H1 (cell line): ENCODE measurements around the gene VSTM4. TPM values are rescaled to one million over a fixed set of nuclear protein-coding genes. Genes with fewer than 3 reads are reported as not detected.

Experiments used
- CTCF ChIA-PET: fragments of 300-600 bp; sonication (Branson Sonifier 250); formaldehyde crosslinking; loops from one replicate; lab custom pipeline; 2021; ENCODE audit not compliant: partially characterized antibody; lab: Charles Lee
- POLR2A ChIA-PET: fragments of 300-600 bp; sonication (Branson Sonifier 250); formaldehyde crosslinking; loops from one replicate; lab custom pipeline; 2021; ENCODE audit warnings: inconsistent platforms; ENCODE audit not compliant: partially characterized antibody; lab: Charles Lee
- DNase-seq, 2 experiments: peaks; one replicate each; pipeline versions ENCODE4 v3.0.0 to v3.0.0-alpha.2; 2010 to 2022; ENCODE audit warnings: low spot score in 2 of 2, low read depth in 1 of 2, mixed read lengths in 1 of 2
- FAIRE-seq: peaks from 2 replicates; lab custom pipeline; 2011; peaks lifted over from hg19 to GRCh38; lab: Jason Lieb, UNC
- H2AFZ ChIP-seq: 2 replicates; pipeline ENCODE4 v1.8.1; 2012; ENCODE audit warnings: low read length, inconsistent platforms
- H2AK5ac ChIP-seq: 2 replicates; pipeline ENCODE4 v1.6.1; 2013; ENCODE audit warnings: low read depth, low read length
- H2BK120ac ChIP-seq: replicated peaks from 2 replicates; pipeline ENCODE3; 2013; ENCODE audit warnings: low read depth, low read length, inconsistent platforms
- H2BK12ac ChIP-seq: 2 replicates; pipeline ENCODE4 v1.6.1; 2013; ENCODE audit warnings: low read depth, low read length
- H2BK15ac ChIP-seq: 2 replicates; pipeline ENCODE4 v1.6.1; 2013; ENCODE audit warnings: low read length
- H2BK20ac ChIP-seq: 2 replicates; pipeline ENCODE4 v1.6.1; 2013; ENCODE audit warnings: low read length
- H2BK5ac ChIP-seq: 2 replicates; pipeline ENCODE4 v1.6.1; 2013; ENCODE audit warnings: low read depth, low read length
- H3K14ac ChIP-seq: 2 replicates; pipeline ENCODE4 v1.6.1; 2013; ENCODE audit warnings: inconsistent platforms; ENCODE audit not compliant: insufficient read length
- H3K18ac ChIP-seq: 2 replicates; pipeline ENCODE4 v1.6.1; 2013; ENCODE audit warnings: low read length; ENCODE audit errors: extremely low read depth
- H3K23ac ChIP-seq: 2 replicates; pipeline ENCODE4 v1.6.1; 2013; ENCODE audit warnings: inconsistent platforms; ENCODE audit not compliant: insufficient read length
- H3K23me2 ChIP-seq: 2 replicates; pipeline ENCODE4 v1.6.1; 2013; ENCODE audit warnings: low read depth, low read length
- H3K27ac ChIP-seq: 2 replicates; pipeline ENCODE4 v1.6.1; 2011; ENCODE audit warnings: low read depth, low read length, inconsistent platforms
- H3K27me3 ChIP-seq, 4 experiments: replicated peaks in 1 of 4; 1 replicate in 1 of 4; 2 replicates in 3 of 4; pipeline versions ENCODE4 v1.6.1 to v1.8.1; 2011 to 2013; ENCODE audit warnings: low read length in 3 of 4, mild to moderate bottlenecking in 3 of 4, inconsistent platforms in 2 of 4, mixed read lengths in 2 of 4, moderate library complexity in 1 of 4; ENCODE audit not compliant: control insufficient read depth in 3 of 4, insufficient read depth in 3 of 4; ENCODE audit errors: extremely low read depth in 1 of 4
- H3K36me3 ChIP-seq, 4 experiments: 2 replicates each; pipeline versions ENCODE4 v1.6.1 to v1.8.1; 2011 to 2013; ENCODE audit warnings: mild to moderate bottlenecking in 4 of 4, low read length in 3 of 4, moderate library complexity in 2 of 4, control low read depth in 1 of 4, inconsistent platforms in 1 of 4; ENCODE audit not compliant: insufficient read depth in 4 of 4, control insufficient read depth in 2 of 4
- H3K4ac ChIP-seq: replicated peaks from 2 replicates; pipeline ENCODE3; 2013; ENCODE audit warnings: low read length, low read depth, mixed read lengths, inconsistent platforms; ENCODE audit not compliant: insufficient read length
- H3K4me1 ChIP-seq, 4 experiments: replicated peaks in 1 of 4; 1 replicate in 1 of 4; 2 replicates in 3 of 4; pipeline versions ENCODE4 v1.6.1 to v1.8.1; 2011 to 2013; ENCODE audit warnings: low read length in 3 of 4, inconsistent platforms in 2 of 4, mixed read lengths in 1 of 4; ENCODE audit not compliant: insufficient read depth in 4 of 4, control insufficient read depth in 3 of 4
- H3K4me2 ChIP-seq, 2 experiments: 2 replicates each; pipeline versions ENCODE4 v1.6.1 to v1.8.1; 2011 to 2013; ENCODE audit warnings: low read depth in 2 of 2, low read length in 2 of 2, control low read depth in 1 of 2, inconsistent platforms in 1 of 2, mild to moderate bottlenecking in 1 of 2; ENCODE audit not compliant: insufficient read depth in 1 of 2
- H3K4me3 ChIP-seq, 4 experiments: fragments of 200-600, 300-600 bp in 1 of 4; sonication (generic), shearing (Covaris generic), sonication (Bioruptor Twin) in 1 of 4; 2 replicates each; pipeline versions ENCODE4 v1.5.1 to v1.8.1; 2011 to 2016; ENCODE audit warnings: low read length in 4 of 4, low read depth in 3 of 4, control low read depth in 2 of 4, inconsistent platforms in 2 of 4, mild to moderate bottlenecking in 2 of 4, mixed read lengths in 1 of 4, moderate library complexity in 1 of 4; ENCODE audit not compliant: insufficient read depth in 2 of 4; ENCODE audit errors: extremely low read depth in 1 of 4
- H3K56ac ChIP-seq: replicated peaks from 2 replicates; pipeline ENCODE3; 2013; ENCODE audit warnings: low read depth, mild to moderate bottlenecking, mixed read lengths, low read length, inconsistent platforms; ENCODE audit not compliant: insufficient read length
- H3K79me1 ChIP-seq: 2 replicates; pipeline ENCODE4 v1.6.1; 2013; ENCODE audit warnings: low read depth, low read length, control low read depth
- H3K79me2 ChIP-seq, 2 experiments: 2 replicates each; pipeline versions ENCODE4 v1.6.1 to v1.8.1; 2012 to 2013; ENCODE audit warnings: low read length in 2 of 2, mild to moderate bottlenecking in 2 of 2, inconsistent platforms in 1 of 2; ENCODE audit not compliant: insufficient read depth in 2 of 2, control insufficient read depth in 1 of 2
- H3K9ac ChIP-seq, 4 experiments: replicated peaks in 1 of 4; 1 replicate in 1 of 4; 2 replicates in 3 of 4; pipeline versions ENCODE4 v1.6.1 to v1.8.1; 2011 to 2013; ENCODE audit warnings: low read depth in 3 of 4, low read length in 3 of 4, control low read depth in 2 of 4, mild to moderate bottlenecking in 2 of 4, moderate library complexity in 2 of 4, inconsistent platforms in 1 of 4; ENCODE audit errors: extremely low read depth in 1 of 4
- H3K9me3 ChIP-seq, 2 experiments: 2 replicates each; pipeline versions ENCODE4 v1.6.1 to v1.8.1; 2012 to 2013; ENCODE audit warnings: mild to moderate bottlenecking in 2 of 2, moderate library complexity in 2 of 2, control low read depth in 1 of 2, inconsistent platforms in 1 of 2, low read depth in 1 of 2, low read length in 1 of 2, mixed read lengths in 1 of 2; ENCODE audit not compliant: insufficient read depth in 2 of 2
- H4K20me1 ChIP-seq, 2 experiments: replicated peaks in 1 of 2; 2 replicates each; pipeline versions ENCODE3 to v1.8.1; 2011 to 2013; ENCODE audit warnings: inconsistent platforms in 2 of 2, low read length in 2 of 2, mild to moderate bottlenecking in 1 of 2; ENCODE audit not compliant: insufficient read depth in 2 of 2, control insufficient read depth in 1 of 2
- H4K5ac ChIP-seq: 2 replicates; pipeline ENCODE4 v1.6.1; 2013; ENCODE audit warnings: low read length, low read depth, mixed read lengths, inconsistent platforms; ENCODE audit not compliant: insufficient read length
- H4K8ac ChIP-seq: 2 replicates; pipeline ENCODE4 v1.8.0; 2013; ENCODE audit warnings: mild to moderate bottlenecking, moderate library complexity, low read length, inconsistent platforms; ENCODE audit not compliant: insufficient read depth; ENCODE audit errors: extremely low read depth
- H4K91ac ChIP-seq: replicated peaks from 2 replicates; pipeline ENCODE3; 2013; ENCODE audit warnings: low read length, mixed read lengths, inconsistent platforms; ENCODE audit not compliant: insufficient read length
- ASH2L ChIP-seq: fragments of 200-600, 300-600 bp; sonication (generic); IDR thresholded peaks from one replicate; pipeline ENCODE4 v1.7.1; 2017; ENCODE audit warnings: low read length
- CBX8 ChIP-seq: fragments of 300-800, 300-1000 bp; sonication (generic); IDR thresholded peaks from 2 replicates; pipeline ENCODE4 v1.7.1; 2016; ENCODE audit warnings: low read depth, low read length, borderline replicate concordance
- E2F6 ChIP-seq: IDR thresholded peaks from 2 replicates; pipeline ENCODE4 v1.6.1; 2012; ENCODE audit warnings: inconsistent platforms
- HDAC2 ChIP-seq, 2 experiments: fragments of 300-600 bp in 1 of 2; sonication (generic) in 1 of 2; IDR thresholded peaks; 2 replicates each; pipeline ENCODE4 v1.6.1; 2011 to 2012; ENCODE audit warnings: low read depth in 2 of 2, low read length in 2 of 2, mild to moderate bottlenecking in 2 of 2, moderate library complexity in 2 of 2, borderline replicate concordance in 1 of 2, inconsistent platforms in 1 of 2
- JUN ChIP-seq: IDR thresholded peaks from 2 replicates; pipeline ENCODE4 v1.6.1; 2011; ENCODE audit warnings: low read depth, mild to moderate bottlenecking, improper control_type of control experiment, low read length
- MAFK ChIP-seq: IDR thresholded peaks from 2 replicates; pipeline ENCODE4 v1.6.1; 2012; ENCODE audit warnings: low read depth, mild to moderate bottlenecking, improper control_type of control experiment, low read length
- RAD21 ChIP-seq, 2 experiments: IDR thresholded peaks in 1 of 2; conservative IDR thresholded peaks in 1 of 2; 2 replicates each; pipeline ENCODE4 v1.6.1; 2011; ENCODE audit warnings: low read depth in 2 of 2, low read length in 2 of 2, improper control_type of control experiment in 1 of 2, inconsistent platforms in 1 of 2, mild to moderate bottlenecking in 1 of 2, moderate library complexity in 1 of 2
- TAF1 ChIP-seq: IDR thresholded peaks from 2 replicates; pipeline ENCODE4 v1.6.1; 2011; ENCODE audit warnings: mild to moderate bottlenecking, low read depth, low read length
- ZNF274 ChIP-seq: IDR thresholded peaks from 2 replicates; pipeline ENCODE4 v1.7.0; 2012; ENCODE audit warnings: low read length, borderline replicate concordance; ENCODE audit errors: extremely low read depth
- WGBS, 2 experiments: shearing (Covaris generic) in 1 of 2; methylation state at CpG; one replicate each; pipeline versions ENCODE4 v1.1.6 to v1.1.7; 2013 to 2015; ENCODE audit warnings: low lambda C conversion rate in 2 of 2, mixed read lengths in 2 of 2, inconsistent platforms in 1 of 2, low coverage in 1 of 2, missing lambda C conversion rate in 1 of 2; ENCODE audit not compliant: insufficient replicate concordance in 2 of 2, insufficient coverage in 1 of 2, insufficient read length in 1 of 2; ENCODE audit errors: extremely low coverage in 1 of 2, missing lambda C conversion rate in 1 of 2; 5-methylcytosine and 5-hydroxymethylcytosine counted together
- polyA plus RNA-seq, 7 experiments: library from polyadenylated mRNA; depleted of rRNA in 3 of 7; stranded (reverse) in 5 of 7; unstranded in 2 of 7; fragments of >200 nt in 5 of 7; fragments of 200-250 nt in 2 of 7; gene quantifications; 1 replicate in 5 of 7; 2 replicates in 1 of 7; 4 replicates in 1 of 7; pipeline versions ENCODE4 v1.2.1 to v1.2.3, GENCODE V29; 2011 to 2013; ENCODE audit warnings: missing spikeins in 2 of 7, mixed read lengths in 2 of 7
- total RNA-seq: library from RNA; stranded (reverse); fragmentation: NEBNext Ultra II Directional; extraction: Animal tissue kit (Norgen Biotek cat#: 25700); gene quantifications from 2 replicates; pipeline ENCODE4 v1.2.1, GENCODE V29; 2021
- TF ChIP-seq, protein P1 (sequence below): IDR thresholded peaks from 2 replicates; pipeline ENCODE4 v1.6.1; 2012; ENCODE audit warnings: low read length, inconsistent platforms

The VSTM4 gene
- total and polyA plus RNA-seq, 2 of the 8 experiments (the other 6 are each of a cell fraction or from before 2014, with no cell fraction given) = 0.48 to 0.73 TPM

GRCh38 chr10:49040601-49041000 is 74.7 kb downstream of the VSTM4 start:
- ChIA-PET CTCF (interaction anchor here (1.1 to 1.4 kb wide), 3 partner anchors 10 to 367 kb away, joined by 3 to 4 read pairs (median 3); no protein-coding TSS in a partner anchor), POLR2A (no interaction called here)
- Histone ChIP-seq H3K23me2 (no peaks in the 10 kb centered on the region), H3K36me3 (no peaks in the 10 kb centered on the region), H2BK5ac (no peak overlapping the region), H4K20me1 (no peaks in the 10 kb centered on the region), H4K8ac (no peak overlapping the region), H4K91ac (no peak overlapping the region), H3K4me1 (no peaks in the 10 kb centered on the region), H3K79me1 (no peaks in the 10 kb centered on the region), H3K56ac (no peak overlapping the region), H3K27ac (no peak overlapping the region), H2BK15ac (no peak overlapping the region), H3K9me3 (no peaks in the 10 kb centered on the region)
- DNase-seq (no peak), FAIRE-seq (no peak)
- no peak for TF ChIP-seq E2F6
- TF ChIP-seq, protein P1, sequence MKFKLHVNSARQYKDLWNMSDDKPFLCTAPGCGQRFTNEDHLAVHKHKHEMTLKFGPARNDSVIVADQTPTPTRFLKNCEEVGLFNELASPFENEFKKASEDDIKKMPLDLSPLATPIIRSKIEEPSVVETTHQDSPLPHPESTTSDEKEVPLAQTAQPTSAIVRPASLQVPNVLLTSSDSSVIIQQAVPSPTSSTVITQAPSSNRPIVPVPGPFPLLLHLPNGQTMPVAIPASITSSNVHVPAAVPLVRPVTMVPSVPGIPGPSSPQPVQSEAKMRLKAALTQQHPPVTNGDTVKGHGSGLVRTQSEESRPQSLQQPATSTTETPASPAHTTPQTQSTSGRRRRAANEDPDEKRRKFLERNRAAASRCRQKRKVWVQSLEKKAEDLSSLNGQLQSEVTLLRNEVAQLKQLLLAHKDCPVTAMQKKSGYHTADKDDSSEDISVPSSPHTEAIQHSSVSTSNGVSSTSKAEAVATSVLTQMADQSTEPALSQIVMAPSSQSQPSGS = no peak
- TF ChIP-seq CBX8 = no peak
- no peak for TF ChIP-seq ASH2L
- TF ChIP-seq ZNF274 = no peak
- no peak for TF ChIP-seq MAFK
- TF ChIP-seq JUN = no peak
- no peak for TF ChIP-seq RAD21 (IDR thresholded peaks at IDR 0.05 in 1 of 2, conservative IDR thresholded peaks at IDR 0.05 in 1 of 2; ENCODE audit: low read depth in 2 of 2, low read length in 2 of 2)
- TF ChIP-seq TAF1 = no peak
- no peak for TF ChIP-seq HDAC2 (IDR thresholded peaks at IDR 0.05; ENCODE audit: borderline replicate concordance in 1 of 2, low read depth in 2 of 2, low read length in 2 of 2)
- TF ChIP-seq, all 59 proteins: peak for 0
- Histone ChIP-seq H4K5ac (no peak overlapping the region), H3K9ac (no peak overlapping the region), H3K27me3 (no peaks in the 10 kb centered on the region), H3K4ac (no peak overlapping the region), H3K4me3 (no peak overlapping the region), H3K18ac (no peak overlapping the region), H3K79me2 (no peaks in the 10 kb centered on the region), H2BK20ac (no peak overlapping the region), H3K23ac (no peak overlapping the region), H2BK12ac (no peak overlapping the region), H2AK5ac (no peak overlapping the region), H2AFZ (no peak overlapping the region), H2BK120ac (no peak overlapping the region), H3K4me2 (no peak overlapping the region), H3K14ac (no peak overlapping the region)
- WGBS, 2 experiments = 94% methylated on average over 4 of the region's 4 CpGs; no CpG with 5 or more reads in 1 of the 2 experiments
